Muscle layer of duodenum (tissue), 2 donors: ENCODE data around the gene KLHL20.
"Not testable (repeated sequence)": the region's sequence is repeated elsewhere in the genome, so short reads cannot be mapped to it uniquely, and the experiment has no call there.

Experiments used
- H3K27ac ChIP-seq: one replicate; pipeline ENCODE4 v1.7.0; 2013; ENCODE audit warnings: mild to moderate bottlenecking, low read length
- H3K27me3 ChIP-seq: one replicate; pipeline ENCODE4 v1.7.0; 2013; ENCODE audit warnings: low read depth, mild to moderate bottlenecking, control low read depth, low read length
- H3K36me3 ChIP-seq, 2 donors: one replicate each; pipeline ENCODE4 v1.7.0; 2013; ENCODE audit warnings: low read length in 2 of 2, control low read depth in 1 of 2, mild to moderate bottlenecking in 1 of 2; ENCODE audit not compliant: insufficient read depth in 2 of 2, control insufficient read depth in 1 of 2
- H3K4me1 ChIP-seq, 2 donors: one replicate each; pipeline ENCODE4 v1.7.0; 2013; ENCODE audit warnings: low read length in 2 of 2, mild to moderate bottlenecking in 2 of 2, control low read depth in 1 of 2, moderate library complexity in 1 of 2; ENCODE audit not compliant: insufficient read depth in 2 of 2, control insufficient read depth in 1 of 2
- H3K4me3 ChIP-seq, 2 donors: one replicate each; pipeline ENCODE4 v1.7.0; 2013; ENCODE audit warnings: low read length in 2 of 2, low read depth in 1 of 2, mild to moderate bottlenecking in 1 of 2
- H3K9me3 ChIP-seq, 2 donors: one replicate each; pipeline ENCODE4 v1.7.0; 2013; ENCODE audit warnings: low read length in 2 of 2, control low read depth in 1 of 2, mild to moderate bottlenecking in 1 of 2; ENCODE audit not compliant: control insufficient read depth in 1 of 2
- donor health status: healthy.

KLHL20 gene

GRCh38 chr1:173789841-173790240, 75.1 kb downstream of the KLHL20 start:
- Histone ChIP-seq H3K27ac (no peak overlapping the region), H3K4me3 (no peak overlapping the region), H3K4me1 (no peaks in the 10 kb centered on the region), H3K9me3 (no peaks in the 10 kb centered on the region), H3K36me3 (peaks cover 11 to 15% of the 10 kb centered on the region in 2 donors), H3K27me3 (no peaks in the 10 kb centered on the region)

- Histone ChIP-seq H3K4me3 (no peak overlapping the region), H3K36me3 (peaks cover 4 to 5% of the 10 kb centered on the region in 2 donors), H3K9me3 (no peaks in the 10 kb centered on the region), H3K4me1 (no peaks in the 10 kb centered on the region), H3K27ac (no peak overlapping the region), H3K27me3 (no peaks in the 10 kb centered on the region)
Measured at GRCh38 chr1:173798078-173798477, 83.3 kb downstream of the KLHL20 start.

GRCh38 chr1:173799995-173800394, 85.2 kb downstream of the KLHL20 start:
- not testable (repeated sequence) for H3K9me3 ChIP-seq, H3K27me3 ChIP-seq, H3K27ac ChIP-seq, H3K4me3 ChIP-seq, H3K36me3 ChIP-seq, H3K4me1 ChIP-seq

GRCh38 chr1:173802961-173803360, 88.2 kb downstream of the KLHL20 start:
- Histone ChIP-seq H3K27me3 (no peaks in the 10 kb centered on the region), H3K36me3 (peaks cover 4 to 19% of the 10 kb centered on the region in 2 donors), H3K9me3 (no peaks in the 10 kb centered on the region)

GRCh38 chr1:173813654-173814053, 98.9 kb downstream of the KLHL20 start:
- not testable (repeated sequence) for H3K27me3 ChIP-seq, H3K4me3 ChIP-seq, H3K9me3 ChIP-seq, H3K36me3 ChIP-seq, H3K4me1 ChIP-seq, H3K27ac ChIP-seq

More at GRCh38 chr1:173802961-173803360, 88.2 kb downstream of the KLHL20 start:
- Histone ChIP-seq H3K4me1 (no peaks in the 10 kb centered on the region), H3K4me3 (no peak overlapping the region), H3K27ac (no peak overlapping the region)

- no peak overlapping the region for H3K4me3 ChIP-seq
- H3K27me3 ChIP-seq: no peaks in the 10 kb centered on the region
- H3K36me3 ChIP-seq: no peaks in the 10 kb centered on the region
- H3K4me1 ChIP-seq: peaks cover 5 to 6% of the 10 kb centered on the region in 2 donors
- H3K27ac ChIP-seq: no peak overlapping the region
- H3K9me3 ChIP-seq: no peaks in the 10 kb centered on the region
Measured at GRCh38 chr1:173818459-173818858, 103.7 kb downstream of the KLHL20 start.

- H3K4me1 ChIP-seq: peaks cover 9 to 11% of the 10 kb centered on the region in 2 donors
- H3K36me3 ChIP-seq: peaks cover 0 to 9% of the 10 kb centered on the region in 2 donors
- H3K4me3 ChIP-seq: no peak overlapping the region
- no peak overlapping the region for H3K27ac ChIP-seq
- no peaks in the 10 kb centered on the region for H3K27me3 ChIP-seq
- no peaks in the 10 kb centered on the region for H3K9me3 ChIP-seq
Measured at GRCh38 chr1:173821680-173822079, 106.9 kb downstream of the KLHL20 start.

GRCh38 chr1:173823781-173824314, 109.1 kb downstream of the KLHL20 start:
- Histone ChIP-seq H3K27ac (peak overlapping the region; percentile 90), H3K36me3 (peaks cover 0 to 9% of the 10 kb centered on the region in 2 donors), H3K27me3 (no peaks in the 10 kb centered on the region), H3K4me3 (peak overlapping the region; percentile 84 to 96), H3K9me3 (no peaks in the 10 kb centered on the region), H3K4me1 (peaks cover 9 to 11% of the 10 kb centered on the region in 2 donors)

GRCh38 chr1:173824315-173825081, 109.7 kb downstream of the KLHL20 start, which contains the start of the genes CENPL and DARS2:
TSS of gene CENPL (minus strand) at chr1:173824883. CDS start at chr1:173811299, 13,584 bp downstream.
TSS of gene DARS2 (plus strand) at chr1:173824673. CDS start at chr1:173825230, 557 bp downstream.
- Histone ChIP-seq H3K4me1 (peaks cover 9 to 11% of the 10 kb centered on the region in 2 donors), H3K27ac (peak within 1 kb of the TSS; percentile 90), H3K4me3 (peak within 1 kb of the TSS; percentile 84 to 96), H3K9me3 (no peaks in the 10 kb centered on the region), H3K27me3 (no peaks in the 10 kb centered on the region), H3K36me3 (peaks cover 0 to 9% of the 10 kb centered on the region in 2 donors)

GRCh38 chr1:173827611-173828010, 112.8 kb downstream of the KLHL20 start:
- no peak overlapping the region for H3K4me3 ChIP-seq
- H3K27ac ChIP-seq: no peak overlapping the region
- peaks cover 9 to 11% of the 10 kb centered on the region in 2 donors for H3K4me1 ChIP-seq
- peaks cover 5 to 26% of the 10 kb centered on the region in 2 donors for H3K36me3 ChIP-seq
- H3K27me3 ChIP-seq: no peaks in the 10 kb centered on the region
- H3K9me3 ChIP-seq: no peaks in the 10 kb centered on the region

- Histone ChIP-seq H3K4me1 (no peaks in the 10 kb centered on the region), H3K36me3 (peaks cover 18 to 43% of the 10 kb centered on the region in 2 donors)
Measured at GRCh38 chr1:173832748-173833147, 118.0 kb downstream of the KLHL20 start.

More at GRCh38 chr1:173832748-173833147, 118.0 kb downstream of the KLHL20 start:
- Histone ChIP-seq H3K4me3 (no peak overlapping the region), H3K27me3 (no peaks in the 10 kb centered on the region), H3K27ac (no peak overlapping the region), H3K9me3 (no peaks in the 10 kb centered on the region)
